ENCODE data around the gene CCNL2.

DNA sequence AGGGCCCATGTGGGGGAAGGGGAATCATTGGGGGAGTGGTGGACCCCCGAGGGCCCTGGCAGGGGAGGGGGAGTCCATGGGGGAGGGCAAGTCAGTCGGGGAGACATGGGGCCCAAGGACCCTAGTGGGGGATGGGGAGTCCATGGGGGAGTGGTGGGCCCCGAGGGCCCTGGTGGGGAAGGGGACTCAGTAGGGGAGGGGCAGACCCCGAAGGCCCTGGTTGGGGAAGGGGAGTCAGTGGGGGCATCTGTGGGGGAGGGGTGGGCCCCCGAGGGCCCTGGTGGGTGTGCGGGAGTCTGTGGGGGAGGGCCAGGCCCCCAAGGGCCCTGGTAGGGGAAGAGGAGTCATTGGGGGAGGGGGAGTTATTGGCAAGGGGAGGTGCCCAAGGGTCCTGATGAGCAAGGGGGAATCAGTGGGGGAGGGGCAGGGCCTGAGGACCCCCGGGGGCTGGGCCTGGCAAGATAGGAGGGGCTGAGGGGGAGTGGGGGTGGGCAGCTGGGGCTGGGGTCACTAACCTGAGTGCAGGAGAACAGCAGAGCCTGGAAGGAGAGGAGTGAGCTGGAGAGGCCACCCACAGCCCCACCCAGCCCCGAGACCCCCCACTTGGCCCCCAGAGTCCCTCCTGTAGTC, 42.9 kb downstream of the CCNL2 start:
- TF ChIP-seq, protein P1, sequence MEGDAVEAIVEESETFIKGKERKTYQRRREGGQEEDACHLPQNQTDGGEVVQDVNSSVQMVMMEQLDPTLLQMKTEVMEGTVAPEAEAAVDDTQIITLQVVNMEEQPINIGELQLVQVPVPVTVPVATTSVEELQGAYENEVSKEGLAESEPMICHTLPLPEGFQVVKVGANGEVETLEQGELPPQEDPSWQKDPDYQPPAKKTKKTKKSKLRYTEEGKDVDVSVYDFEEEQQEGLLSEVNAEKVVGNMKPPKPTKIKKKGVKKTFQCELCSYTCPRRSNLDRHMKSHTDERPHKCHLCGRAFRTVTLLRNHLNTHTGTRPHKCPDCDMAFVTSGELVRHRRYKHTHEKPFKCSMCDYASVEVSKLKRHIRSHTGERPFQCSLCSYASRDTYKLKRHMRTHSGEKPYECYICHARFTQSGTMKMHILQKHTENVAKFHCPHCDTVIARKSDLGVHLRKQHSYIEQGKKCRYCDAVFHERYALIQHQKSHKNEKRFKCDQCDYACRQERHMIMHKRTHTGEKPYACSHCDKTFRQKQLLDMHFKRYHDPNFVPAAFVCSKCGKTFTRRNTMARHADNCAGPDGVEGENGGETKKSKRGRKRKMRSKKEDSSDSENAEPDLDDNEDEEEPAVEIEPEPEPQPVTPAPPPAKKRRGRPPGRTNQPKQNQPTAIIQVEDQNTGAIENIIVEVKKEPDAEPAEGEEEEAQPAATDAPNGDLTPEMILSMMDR (IDR thresholded peaks at IDR 0.05) = no peak
- no peak for TF ChIP-seq POLR2A (IDR thresholded peaks at IDR 0.05)
